Stimulated activated CD8-positive, alpha-beta memory T cell treated with anti-CD3 and anti-CD28 coated beads, Interleukin-12 subunit alpha, Interleukin-12 subunit beta, amount 100 ng/mL, for 24 hours (primary cell): ENCODE measurements around the gene ZSWIM1.
"Not testable (repeated sequence)": the region's sequence is repeated elsewhere in the genome, so short reads cannot be mapped to it uniquely, and the experiment has no call there.

ENCODE experiments used
- DNase-seq: peaks from one replicate; pipeline ENCODE4 v3.0.0-alpha.2; 2020; ENCODE audit errors: extremely low read depth

The ZSWIM1 gene

DNA sequence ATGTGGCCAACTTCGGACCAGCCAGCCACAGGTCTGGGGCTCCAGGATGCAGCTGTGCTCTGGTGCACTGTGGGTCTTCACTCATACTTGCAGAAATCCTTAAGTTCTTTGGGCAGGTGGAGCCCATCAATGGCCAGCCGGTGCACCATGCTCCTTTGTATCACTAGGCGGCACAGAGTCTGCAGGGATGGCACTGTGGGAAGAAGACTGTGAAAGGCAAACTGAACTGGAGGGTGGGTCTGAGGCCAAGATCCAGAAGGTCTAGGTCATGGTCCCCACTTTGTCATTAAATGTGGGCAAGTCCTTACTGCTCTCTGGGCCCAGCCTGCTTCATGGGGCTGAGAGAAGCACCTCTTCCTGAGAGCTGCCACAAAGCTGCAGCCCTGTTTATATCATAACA, 7.7 kb downstream of the ZSWIM1 start:
- no peak for DNase-seq

GRCh38 chr20:45890077-45890984, 9.3 kb downstream of the ZSWIM1 start:
- no peak for DNase-seq

DNA sequence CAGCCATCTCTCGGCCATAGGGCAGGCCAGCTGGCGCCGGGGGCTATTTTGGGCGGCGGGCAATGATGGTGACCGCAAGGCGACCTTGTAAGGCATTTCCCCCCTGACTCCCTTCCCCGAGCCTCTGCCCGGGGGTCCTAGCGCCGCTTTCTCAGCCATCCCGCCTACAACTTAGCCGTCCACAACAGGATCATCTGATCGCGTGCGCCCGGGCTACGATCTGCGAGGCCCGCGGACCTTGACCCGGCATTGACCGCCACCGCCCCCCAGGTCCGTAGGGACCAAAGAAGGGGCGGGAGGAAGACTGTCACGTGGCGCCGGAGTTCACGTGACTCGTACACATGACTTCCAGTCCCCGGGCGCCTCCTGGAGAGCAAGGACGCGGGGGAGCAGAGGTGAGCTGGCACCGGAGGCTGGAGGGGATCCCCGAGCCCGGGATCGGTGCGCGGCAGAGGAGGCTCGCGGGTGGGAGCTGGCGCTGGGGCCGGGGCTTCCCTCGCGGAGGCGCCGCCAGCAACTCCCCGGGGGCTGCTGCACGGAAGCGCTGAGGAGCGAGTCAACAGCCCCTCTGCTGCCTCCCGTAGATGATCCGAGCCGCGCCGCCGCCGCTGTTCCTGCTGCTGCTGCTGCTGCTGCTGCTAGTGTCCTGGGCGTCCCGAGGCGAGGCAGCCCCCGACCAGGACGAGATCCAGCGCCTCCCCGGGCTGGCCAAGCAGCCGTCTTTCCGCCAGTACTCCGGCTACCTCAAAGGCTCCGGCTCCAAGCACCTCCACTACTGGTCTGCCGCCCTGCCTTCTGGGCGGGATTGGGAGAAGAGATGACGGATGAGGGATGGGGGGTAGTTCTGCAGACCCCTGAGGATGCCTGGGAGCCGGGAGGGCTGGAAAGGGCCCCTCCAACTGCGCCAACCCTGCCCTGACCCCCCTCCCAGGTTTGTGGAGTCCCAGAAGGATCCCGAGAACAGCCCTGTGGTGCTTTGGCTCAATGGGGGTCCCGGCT, 10.3 kb downstream of the ZSWIM1 start, which contains the start of the genes CTSA and NEURL2:
Gene CTSA, plus strand, starts transcription at position 351 of the 999 bp plus-strand sequence. Its CDS starts 234 bp downstream, at position 585.
Gene NEURL2, minus strand, starts transcription at position 224 of the 999 bp plus-strand sequence. Its CDS starts 217 bp downstream, at position 7.
- DNase-seq, result peak; percentile 72

DNA sequence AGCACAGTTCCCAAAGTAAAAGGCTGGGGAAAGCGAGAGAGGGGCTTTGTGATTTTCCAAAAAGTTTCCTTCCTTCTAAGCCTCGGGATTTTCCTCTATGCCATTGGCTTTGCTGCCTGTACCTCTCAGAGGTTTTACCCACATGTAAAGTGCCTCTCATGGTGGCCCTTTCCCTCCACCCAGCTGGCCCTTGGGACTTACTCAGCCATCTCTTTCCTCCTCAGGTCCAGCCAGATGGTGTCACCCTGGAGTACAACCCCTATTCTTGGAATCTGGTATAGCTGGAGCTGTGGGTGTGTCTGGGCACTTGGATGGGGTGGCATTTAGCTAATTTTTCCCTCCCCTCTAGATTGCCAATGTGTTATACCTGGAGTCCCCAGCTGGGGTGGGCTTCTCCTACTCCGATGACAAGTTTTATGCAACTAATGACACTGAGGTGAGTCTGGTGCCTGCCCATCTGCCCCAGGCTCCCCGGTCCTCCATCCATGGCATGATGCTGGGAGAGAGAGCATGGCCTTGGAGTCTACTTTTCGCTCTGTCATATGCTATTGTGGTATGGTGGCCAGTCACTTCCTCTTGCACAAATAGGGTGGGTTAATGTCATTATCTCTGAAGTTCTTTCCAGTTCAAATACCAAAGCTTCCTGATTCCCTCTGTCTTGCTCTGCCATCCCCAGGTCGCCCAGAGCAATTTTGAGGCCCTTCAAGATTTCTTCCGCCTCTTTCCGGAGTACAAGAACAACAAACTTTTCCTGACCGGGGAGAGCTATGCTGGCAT, 11.2 kb downstream of the ZSWIM1 start:
- no peak for DNase-seq

GRCh38 chr20:45892828-45893500, 11.9 kb downstream of the ZSWIM1 start:
- DNase-seq, result no peak

- DNase-seq, result no peak
These were observed 12.8 kb downstream of the ZSWIM1 start for GRCh38 chr20:45893831-45894230.

GRCh38 chr20:45894797-45895196, 13.8 kb downstream of the ZSWIM1 start:
- no peak for DNase-seq

DNA sequence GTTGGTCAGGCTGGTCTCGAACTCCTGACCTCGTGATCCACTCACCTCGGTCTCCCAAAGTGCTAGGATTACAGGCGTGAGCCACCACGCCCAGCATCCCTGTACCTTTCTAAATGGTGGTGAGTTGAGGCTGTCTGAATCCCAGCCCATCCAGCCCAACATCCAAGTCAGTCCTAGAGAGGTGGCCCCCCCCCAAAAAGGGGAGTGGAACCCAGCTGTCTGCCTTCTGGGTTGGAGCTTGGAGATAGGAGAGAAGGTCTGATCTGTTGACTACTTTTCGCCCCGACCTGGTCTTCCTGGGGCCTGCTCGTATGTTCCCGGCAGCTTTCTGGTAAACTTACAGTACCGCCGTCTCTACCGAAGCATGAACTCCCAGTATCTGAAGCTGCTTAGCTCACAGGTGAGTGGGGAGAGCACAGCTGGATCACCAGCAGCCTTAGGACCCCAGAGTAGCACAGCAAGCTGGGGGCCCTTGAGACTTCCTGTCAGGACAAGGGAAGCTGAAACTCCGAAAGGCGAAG, 15.7 kb downstream of the ZSWIM1 start:
- DNase-seq, result no peak

- no peak for DNase-seq
These were observed 16.3 kb downstream of the ZSWIM1 start for GRCh38 chr20:45897289-45897688.

DNA sequence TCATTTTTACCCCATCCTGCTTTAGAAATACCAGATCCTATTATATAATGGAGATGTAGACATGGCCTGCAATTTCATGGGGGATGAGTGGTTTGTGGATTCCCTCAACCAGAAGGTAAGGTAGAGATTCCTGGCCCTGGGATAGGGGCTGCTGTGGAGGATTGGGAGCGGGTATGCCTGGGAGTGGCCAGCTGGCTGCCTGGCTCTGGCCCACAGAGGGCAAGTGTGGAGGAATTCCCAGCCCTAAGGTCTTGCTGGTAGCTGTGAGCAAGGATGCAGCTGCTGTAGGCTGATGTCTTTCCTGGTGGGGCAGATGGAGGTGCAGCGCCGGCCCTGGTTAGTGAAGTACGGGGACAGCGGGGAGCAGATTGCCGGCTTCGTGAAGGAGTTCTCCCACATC, 16.7 kb downstream of the ZSWIM1 start:
- no peak for DNase-seq

- DNase-seq, result no peak
These were observed 17.3 kb downstream of the ZSWIM1 start for GRCh38 chr20:45898285-45898684.

- no peak for DNase-seq
These were observed 18.2 kb downstream of the ZSWIM1 start for GRCh38 chr20:45899046-45899835.

DNA sequence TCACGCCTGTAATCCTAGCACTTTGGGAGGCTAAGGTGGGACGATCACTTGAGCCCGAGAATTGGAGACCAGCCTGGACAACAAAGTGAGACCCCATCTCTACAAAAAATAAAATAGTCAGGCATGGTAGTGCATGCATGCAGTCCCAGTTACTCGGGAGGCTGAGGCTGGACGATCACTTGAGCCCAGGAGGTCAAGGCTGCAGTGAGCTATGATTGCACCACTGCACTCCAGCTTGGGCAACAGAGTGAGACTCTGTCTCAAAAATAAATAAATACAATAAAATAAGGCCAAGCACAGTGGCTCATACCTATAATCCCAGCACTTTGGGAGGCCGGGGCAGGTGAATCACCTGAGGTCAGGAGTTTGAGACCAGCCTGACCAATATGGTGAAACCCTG, 20.3 kb downstream of the ZSWIM1 start:
- DNase-seq, result not testable (repeated sequence)

- DNase-seq, result no peak
These were observed 21.2 kb downstream of the ZSWIM1 start for GRCh38 chr20:45902199-45902701.

GRCh38 chr20:45904583-45905504, 23.8 kb downstream of the ZSWIM1 start:
- DNase-seq, result no peak

GRCh38 chr20:45905505-45906079, 24.6 kb downstream of the ZSWIM1 start:
- no peak for DNase-seq

DNA sequence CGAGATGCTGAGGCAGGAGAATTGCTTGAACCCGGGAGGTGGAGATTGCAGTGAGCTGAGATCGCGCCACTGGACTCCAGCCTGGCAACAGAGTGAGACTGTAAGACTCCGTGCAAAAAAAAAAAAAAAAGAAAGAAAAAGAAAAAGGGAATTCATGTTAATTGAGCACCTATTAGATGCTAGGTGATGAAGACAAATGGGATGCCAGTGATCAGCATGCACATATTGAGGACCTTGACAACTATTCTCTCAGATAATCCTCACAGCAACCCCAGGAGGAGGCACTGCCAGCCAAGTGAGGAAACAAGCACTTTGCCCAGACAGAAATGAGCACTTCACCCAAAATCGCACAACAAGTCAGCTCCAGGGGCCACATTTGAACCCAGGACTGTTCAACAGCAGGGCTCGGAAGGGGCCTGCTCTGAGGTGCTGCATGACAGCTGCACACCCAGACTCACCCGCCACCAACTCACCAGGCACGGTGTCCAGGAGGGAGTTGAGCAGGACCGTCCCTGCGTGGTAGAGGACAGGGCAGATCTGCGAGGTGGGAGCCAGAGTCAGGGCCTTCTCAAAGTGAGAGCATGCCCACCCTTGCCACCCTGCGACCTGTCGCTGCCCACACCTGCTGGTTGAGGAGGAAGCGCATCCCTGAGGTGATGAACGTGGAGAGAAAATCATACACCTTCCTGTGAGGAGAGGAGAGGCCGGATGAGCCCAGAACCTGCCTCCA, 26.4 kb downstream of the ZSWIM1 start:
- no peak for DNase-seq
